ENCODE data around the gene FARS2. TPM values are rescaled to one million over a fixed set of nuclear protein-coding genes. Genes with fewer than 3 reads are reported as not detected.

Gene FARS2
- total RNA-seq, 3 donors from 2014 or later, result 12.0 to 29.6 (median 24.3) TPM

DNA sequence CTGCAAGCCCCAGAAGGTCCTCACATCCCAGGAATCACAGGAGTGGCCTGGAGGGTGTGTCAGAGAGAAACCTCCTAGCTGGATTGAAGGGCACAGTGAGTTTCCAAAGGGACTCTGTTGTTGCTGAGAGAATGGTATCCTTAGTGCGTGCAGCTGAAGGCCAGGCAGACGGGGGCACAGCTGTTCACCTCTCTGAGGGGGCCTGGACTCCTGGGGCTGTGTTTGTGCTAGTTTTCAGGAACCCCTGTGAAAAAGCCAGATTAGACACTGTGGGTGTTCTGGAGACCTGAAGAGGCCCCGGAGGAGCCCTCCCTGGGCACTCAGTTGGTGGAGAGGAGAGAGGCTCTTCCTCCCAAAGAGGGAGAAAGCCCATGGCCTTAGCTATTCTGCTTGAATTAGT, 223.4 kb downstream of the FARS2 start:
- no peak for DNase-seq (ENCODE audit: low spot score in 2 of 2)
- Histone ChIP-seq H3K27me3 (no peaks in the 10 kb centered on the region), H3K4me3 (no peak overlapping the region), H3K36me3 (no peaks in the 10 kb centered on the region), H3K9me3 (no peaks in the 10 kb centered on the region), H3K4me1 (no peaks in the 10 kb centered on the region), H3K27ac (no peak overlapping the region)
- TF ChIP-seq, protein P1, sequence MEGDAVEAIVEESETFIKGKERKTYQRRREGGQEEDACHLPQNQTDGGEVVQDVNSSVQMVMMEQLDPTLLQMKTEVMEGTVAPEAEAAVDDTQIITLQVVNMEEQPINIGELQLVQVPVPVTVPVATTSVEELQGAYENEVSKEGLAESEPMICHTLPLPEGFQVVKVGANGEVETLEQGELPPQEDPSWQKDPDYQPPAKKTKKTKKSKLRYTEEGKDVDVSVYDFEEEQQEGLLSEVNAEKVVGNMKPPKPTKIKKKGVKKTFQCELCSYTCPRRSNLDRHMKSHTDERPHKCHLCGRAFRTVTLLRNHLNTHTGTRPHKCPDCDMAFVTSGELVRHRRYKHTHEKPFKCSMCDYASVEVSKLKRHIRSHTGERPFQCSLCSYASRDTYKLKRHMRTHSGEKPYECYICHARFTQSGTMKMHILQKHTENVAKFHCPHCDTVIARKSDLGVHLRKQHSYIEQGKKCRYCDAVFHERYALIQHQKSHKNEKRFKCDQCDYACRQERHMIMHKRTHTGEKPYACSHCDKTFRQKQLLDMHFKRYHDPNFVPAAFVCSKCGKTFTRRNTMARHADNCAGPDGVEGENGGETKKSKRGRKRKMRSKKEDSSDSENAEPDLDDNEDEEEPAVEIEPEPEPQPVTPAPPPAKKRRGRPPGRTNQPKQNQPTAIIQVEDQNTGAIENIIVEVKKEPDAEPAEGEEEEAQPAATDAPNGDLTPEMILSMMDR (IDR thresholded peaks at IDR 0.05), result no peak
- TF ChIP-seq POLR2AphosphoS5 (IDR thresholded peaks at IDR 0.05), result no peak
- TF ChIP-seq POLR2A (IDR thresholded peaks at IDR 0.05), result no peak
- intact Hi-C loops (cut with DNase I; ENCODE audit: low total_unique reads), result no loop called here

- H3K27ac ChIP-seq, result no peak overlapping the region
- no peaks in the 10 kb centered on the region for H3K9me3 ChIP-seq
- TF ChIP-seq POLR2A (IDR thresholded peaks at IDR 0.05) (no peak), POLR2AphosphoS5 (IDR thresholded peaks at IDR 0.05) (no peak)
- TF ChIP-seq, protein P1 (IDR thresholded peaks at IDR 0.05), result no peak
- intact Hi-C loops (cut with DNase I; ENCODE audit: low total_unique reads), result no loop called here
- H3K4me1 ChIP-seq, result no peaks in the 10 kb centered on the region
- H3K36me3 ChIP-seq, result no peaks in the 10 kb centered on the region
- DNase-seq (ENCODE audit: low spot score in 2 of 2), result no peak
- no peak overlapping the region for H3K4me3 ChIP-seq
- no peaks in the 10 kb centered on the region for H3K27me3 ChIP-seq
Measured at GRCh38 chr6:5486214-5486613, 224.9 kb downstream of the FARS2 start.

DNA sequence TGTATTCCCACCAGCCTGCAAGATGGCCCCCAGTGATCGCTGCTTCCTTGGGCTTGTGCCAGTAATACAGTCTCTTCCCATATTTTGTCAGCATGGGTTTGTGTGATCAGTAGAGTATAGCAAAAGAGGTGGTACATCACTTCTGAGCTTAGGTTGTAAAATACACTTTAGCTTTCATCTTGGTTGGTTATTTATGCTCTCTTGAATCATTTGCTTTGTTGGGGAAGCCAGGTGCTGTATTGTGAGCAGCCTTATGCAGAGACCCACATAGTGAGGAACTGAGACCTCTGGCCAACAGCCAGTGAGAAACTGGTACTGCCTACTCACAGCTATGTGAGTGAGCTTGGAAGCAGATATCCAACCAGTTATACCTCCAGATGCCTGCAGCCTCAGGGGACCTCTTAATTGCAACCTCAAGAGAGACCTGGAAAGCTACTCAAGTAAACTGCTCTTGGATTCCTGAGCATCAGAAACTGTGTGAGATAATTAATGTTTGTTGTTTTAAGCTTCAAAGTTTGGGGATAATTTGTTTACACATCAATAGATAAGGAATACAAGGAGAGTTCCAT, 229.3 kb downstream of the FARS2 start:
- Histone ChIP-seq H3K27me3 (no peaks in the 10 kb centered on the region), H3K4me1 (no peaks in the 10 kb centered on the region), H3K9me3 (no peaks in the 10 kb centered on the region), H3K4me3 (no peak overlapping the region), H3K36me3 (no peaks in the 10 kb centered on the region), H3K27ac (no peak overlapping the region)
- TF ChIP-seq POLR2A (IDR thresholded peaks at IDR 0.05) (no peak), POLR2AphosphoS5 (IDR thresholded peaks at IDR 0.05) (no peak)
- TF ChIP-seq, protein P1 (IDR thresholded peaks at IDR 0.05), result no peak
- no peak for DNase-seq (ENCODE audit: low spot score in 2 of 2)
- intact Hi-C loops (cut with DNase I; ENCODE audit: low total_unique reads), result no loop called here

DNA sequence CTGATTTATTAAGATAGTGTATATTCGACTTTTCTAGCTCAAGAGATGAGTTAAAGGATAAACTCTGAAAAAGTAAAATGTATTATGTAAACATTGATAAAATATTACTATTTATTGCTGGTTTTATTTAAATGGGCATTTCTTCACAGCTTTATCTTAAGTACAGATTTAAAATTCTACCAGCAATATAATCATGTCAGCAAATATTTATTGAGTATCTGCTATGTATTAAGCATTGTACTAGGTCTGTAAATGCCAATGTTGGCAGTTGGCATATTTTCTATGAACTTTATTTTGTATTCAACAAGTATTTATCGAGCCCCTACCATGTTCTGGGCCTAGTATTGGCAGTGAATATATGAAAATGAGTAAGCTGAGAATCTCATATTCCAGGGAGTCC, 231.0 kb downstream of the FARS2 start:
- H3K27ac ChIP-seq, result no peak overlapping the region
- DNase-seq (ENCODE audit: low spot score in 2 of 2), result no peak
- H3K27me3 ChIP-seq, result no peaks in the 10 kb centered on the region
- H3K9me3 ChIP-seq, result no peaks in the 10 kb centered on the region
- no peaks in the 10 kb centered on the region for H3K36me3 ChIP-seq
- H3K4me1 ChIP-seq, result no peaks in the 10 kb centered on the region
- intact Hi-C loops (cut with DNase I; ENCODE audit: low total_unique reads), result no loop called here
- TF ChIP-seq, protein P1 (IDR thresholded peaks at IDR 0.05), result no peak
- no peak for TF ChIP-seq POLR2AphosphoS5 (IDR thresholded peaks at IDR 0.05)
- TF ChIP-seq POLR2A (IDR thresholded peaks at IDR 0.05), result no peak
- H3K4me3 ChIP-seq, result no peak overlapping the region

DNA sequence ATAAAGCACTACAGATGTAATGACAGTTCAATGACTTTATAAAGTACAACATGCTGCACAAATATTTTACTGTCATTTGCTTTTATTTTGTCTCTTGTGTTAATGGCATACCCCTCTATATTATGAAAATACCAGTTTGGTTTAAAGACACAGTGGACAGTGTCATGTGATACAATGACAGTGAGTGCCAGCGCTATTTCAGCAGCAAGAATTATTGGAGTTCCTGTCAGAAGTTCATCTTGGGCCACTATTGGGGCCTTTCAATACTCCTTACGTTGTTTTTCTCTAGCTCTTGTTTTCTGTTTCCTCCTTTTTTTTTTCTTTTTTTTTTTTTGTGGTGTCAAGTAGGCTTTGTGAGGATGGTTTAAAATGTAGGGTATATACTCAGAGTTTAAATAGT, 232.5 kb downstream of the FARS2 start:
- intact Hi-C loops (cut with DNase I; ENCODE audit: low total_unique reads), result no loop called here

More for the DNA sequence above, 232.5 kb downstream of the FARS2 start:
- TF ChIP-seq, protein P1 (IDR thresholded peaks at IDR 0.05), result no peak
- TF ChIP-seq POLR2A (IDR thresholded peaks at IDR 0.05) (no peak), POLR2AphosphoS5 (IDR thresholded peaks at IDR 0.05) (no peak)
- no peaks in the 10 kb centered on the region for H3K4me1 ChIP-seq
- no peaks in the 10 kb centered on the region for H3K36me3 ChIP-seq
- no peak overlapping the region for H3K4me3 ChIP-seq
- H3K27ac ChIP-seq, result no peak overlapping the region
- H3K27me3 ChIP-seq, result no peaks in the 10 kb centered on the region
- no peaks in the 10 kb centered on the region for H3K9me3 ChIP-seq
- no peak for DNase-seq (ENCODE audit: low spot score in 2 of 2)
